Activated CD8-positive, alpha-beta memory T cell treated with anti-CD3 and anti-CD28 coated beads, Interleukin-2, amount 50 U/mL, for 1 hour (primary cell): ENCODE results near the gene CNTLN.
"Not testable (repeated sequence)": the region's sequence is repeated elsewhere in the genome, so short reads cannot be mapped to it uniquely, and the experiment has no call there.

Experiments
- DNase-seq: peaks from one replicate; pipeline ENCODE4 v3.0.0-alpha.2; 2020; ENCODE audit errors: extremely low read depth

Gene CNTLN

DNA sequence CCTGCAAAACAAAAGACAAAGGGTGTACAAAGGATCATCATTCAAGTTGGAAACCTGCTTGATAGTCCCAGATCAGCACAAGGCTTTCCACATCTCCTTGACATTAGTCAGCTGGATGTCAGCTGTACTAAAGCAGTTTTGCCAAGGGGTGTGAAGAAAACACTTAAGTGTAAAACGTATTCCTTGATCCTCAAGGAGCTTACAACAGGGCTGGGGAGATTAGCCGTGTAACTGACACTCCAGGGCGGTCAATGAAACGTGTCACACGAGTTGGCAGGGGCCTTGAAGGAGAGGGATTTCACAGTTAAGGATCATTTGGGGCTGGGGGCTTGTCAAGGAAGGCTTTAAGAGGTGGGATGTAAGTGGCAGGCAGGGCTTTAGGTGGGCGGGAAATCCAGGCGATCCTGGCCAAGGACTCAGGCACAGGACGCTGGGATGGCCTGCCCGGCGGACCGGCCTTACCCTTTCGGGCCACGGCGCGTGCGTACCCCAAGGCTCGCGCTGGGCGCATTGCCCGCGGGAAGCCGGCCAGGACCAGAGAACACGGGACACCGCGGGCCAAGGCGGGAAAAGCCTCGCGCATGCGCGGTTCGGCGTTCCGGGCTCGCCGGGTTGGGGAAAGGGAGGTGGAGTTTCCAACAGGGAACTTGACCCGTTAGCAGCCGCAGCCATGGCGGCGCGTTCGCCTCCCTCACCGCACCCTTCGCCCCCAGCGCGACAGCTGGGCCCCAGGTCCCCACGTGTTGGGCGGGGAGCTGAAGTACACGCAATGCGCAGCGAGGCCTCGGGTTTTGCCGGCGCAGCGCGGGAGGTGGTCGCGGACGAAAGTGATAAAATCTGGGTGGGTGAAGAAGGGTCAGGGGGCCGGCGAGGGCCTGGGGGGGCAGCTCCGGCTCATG, at the start of gene CNTLN:
TSS of gene CNTLN (plus strand) at position 645 of the 899 bp plus-strand sequence. CDS start at position 671, 26 bp downstream.
- DNase-seq, result no peak

DNA sequence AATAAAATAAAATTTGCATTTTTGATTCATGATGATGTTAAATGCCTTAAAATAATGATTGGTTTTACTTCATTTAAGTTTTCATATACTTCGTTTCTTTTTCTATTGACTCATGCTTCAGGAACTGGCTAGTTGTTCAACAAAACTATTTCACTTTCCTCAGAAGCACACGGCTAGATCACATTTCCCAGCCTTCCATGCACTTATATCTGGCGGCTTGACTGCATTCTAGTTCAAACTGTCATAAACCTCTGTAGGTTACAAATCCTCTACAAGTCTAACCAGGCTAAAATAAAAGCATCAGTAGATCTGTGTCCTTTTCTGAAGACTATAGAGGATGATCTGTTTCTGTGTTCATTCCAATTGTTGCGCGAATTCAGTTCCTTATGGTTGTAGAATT, 46.3 kb upstream of the CNTLN start:
- no peak for DNase-seq

GRCh38 chr9:17090041-17090440, 44.8 kb upstream of the CNTLN start:
- no peak for DNase-seq

DNA sequence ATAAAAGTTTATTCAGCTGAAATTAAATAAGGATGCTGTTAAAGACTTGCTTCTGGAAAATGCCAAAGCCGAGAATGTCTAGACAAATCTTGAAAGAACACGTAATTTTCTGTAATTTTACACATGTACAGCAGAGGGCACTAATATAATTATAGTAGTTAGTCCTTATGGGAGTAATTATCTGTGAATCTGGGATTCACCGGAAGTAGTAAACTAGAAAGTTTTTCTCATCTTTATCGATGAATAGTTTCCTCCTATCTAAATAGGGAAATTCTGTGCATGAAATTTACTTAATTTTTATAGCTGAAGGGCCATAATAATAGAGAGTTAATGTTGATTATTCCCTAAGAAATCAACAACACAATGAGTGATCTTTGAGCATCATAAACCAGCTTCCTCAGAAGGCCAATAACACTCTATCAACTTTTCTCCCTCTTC, 18.4 kb upstream of the CNTLN start:
- no peak for DNase-seq

DNA sequence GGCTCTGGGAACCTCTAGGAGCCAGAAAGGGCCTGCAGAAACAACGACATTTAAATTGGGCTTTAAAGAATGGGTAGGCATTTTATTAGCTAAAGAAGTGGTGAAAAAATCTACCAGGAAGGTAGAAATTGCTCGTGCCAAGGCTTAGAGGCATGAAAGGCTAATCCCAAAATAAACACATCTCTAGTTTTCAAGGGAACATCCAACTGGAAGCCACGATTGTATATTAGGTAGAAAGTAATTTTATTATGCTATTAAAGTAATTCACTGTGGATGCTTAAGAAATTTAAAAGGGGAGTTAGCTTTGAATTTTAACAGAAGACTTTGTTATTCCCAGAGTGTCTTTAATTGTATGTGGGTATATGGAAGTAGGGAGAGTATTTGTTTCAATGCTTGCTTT, 17.5 kb upstream of the CNTLN start:
- no peak for DNase-seq

DNA sequence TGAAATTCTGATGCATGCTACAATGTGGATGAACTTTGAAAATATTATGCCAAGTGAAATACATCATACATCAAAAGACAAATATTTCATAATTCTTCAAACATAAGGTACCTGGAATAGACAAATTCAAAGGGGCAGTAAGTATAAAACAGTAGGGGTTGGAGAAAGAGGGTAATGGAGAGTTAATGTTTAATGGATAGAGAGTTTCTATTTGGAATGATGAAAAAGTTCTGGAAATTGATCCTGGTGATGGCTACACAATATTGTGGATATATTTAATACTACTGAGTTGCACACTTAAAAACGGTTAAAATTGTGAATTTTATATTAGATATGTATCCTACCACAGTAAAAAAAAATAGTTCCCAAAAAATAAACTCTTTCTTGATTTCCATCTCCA, 14.6 kb upstream of the CNTLN start:
- no peak for DNase-seq

- DNase-seq, result no peak
These were observed 13.6 kb upstream of the CNTLN start for GRCh38 chr9:17121264-17121663.

- no peak for DNase-seq
These were observed 4.5 kb upstream of the CNTLN start for GRCh38 chr9:17130291-17130690.

DNA sequence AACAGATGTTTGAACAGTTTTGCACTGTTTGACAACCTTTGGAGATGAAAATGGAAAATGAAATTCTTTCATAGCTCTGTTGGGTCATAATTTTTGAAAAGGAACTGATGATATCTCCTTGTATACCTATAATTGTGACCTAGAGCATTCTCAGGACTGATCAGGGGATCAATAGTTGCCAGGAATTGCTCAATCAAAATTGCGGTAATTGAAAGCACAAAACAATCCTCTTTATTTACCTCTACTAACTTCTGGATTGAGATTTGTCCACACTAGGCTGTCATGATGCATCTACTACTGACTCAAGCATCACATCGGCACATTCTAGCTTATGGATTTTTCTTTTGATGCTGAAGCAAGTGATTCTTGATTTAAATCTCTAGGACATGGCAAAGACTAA, 4.1 kb upstream of the CNTLN start:
- DNase-seq, result no peak

DNA sequence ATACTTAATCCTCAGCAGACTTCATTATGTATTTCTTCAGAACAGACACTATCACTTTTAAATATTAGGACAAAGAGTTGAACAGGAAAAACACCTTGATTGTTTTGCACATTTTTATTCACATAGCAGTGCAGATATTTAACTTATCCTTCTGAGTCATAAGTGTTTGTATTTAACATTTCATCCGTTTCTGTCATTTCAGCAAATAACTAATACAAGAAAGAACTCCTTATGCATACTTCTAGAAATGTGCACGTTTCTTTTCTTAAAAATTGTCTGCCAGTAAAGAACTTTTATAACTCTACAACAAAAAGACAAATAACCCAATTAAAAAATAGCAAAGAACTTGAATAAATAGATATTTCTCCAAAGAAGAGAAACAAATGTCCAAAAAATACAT, 3.3 kb upstream of the CNTLN start:
- no peak for DNase-seq

DNA sequence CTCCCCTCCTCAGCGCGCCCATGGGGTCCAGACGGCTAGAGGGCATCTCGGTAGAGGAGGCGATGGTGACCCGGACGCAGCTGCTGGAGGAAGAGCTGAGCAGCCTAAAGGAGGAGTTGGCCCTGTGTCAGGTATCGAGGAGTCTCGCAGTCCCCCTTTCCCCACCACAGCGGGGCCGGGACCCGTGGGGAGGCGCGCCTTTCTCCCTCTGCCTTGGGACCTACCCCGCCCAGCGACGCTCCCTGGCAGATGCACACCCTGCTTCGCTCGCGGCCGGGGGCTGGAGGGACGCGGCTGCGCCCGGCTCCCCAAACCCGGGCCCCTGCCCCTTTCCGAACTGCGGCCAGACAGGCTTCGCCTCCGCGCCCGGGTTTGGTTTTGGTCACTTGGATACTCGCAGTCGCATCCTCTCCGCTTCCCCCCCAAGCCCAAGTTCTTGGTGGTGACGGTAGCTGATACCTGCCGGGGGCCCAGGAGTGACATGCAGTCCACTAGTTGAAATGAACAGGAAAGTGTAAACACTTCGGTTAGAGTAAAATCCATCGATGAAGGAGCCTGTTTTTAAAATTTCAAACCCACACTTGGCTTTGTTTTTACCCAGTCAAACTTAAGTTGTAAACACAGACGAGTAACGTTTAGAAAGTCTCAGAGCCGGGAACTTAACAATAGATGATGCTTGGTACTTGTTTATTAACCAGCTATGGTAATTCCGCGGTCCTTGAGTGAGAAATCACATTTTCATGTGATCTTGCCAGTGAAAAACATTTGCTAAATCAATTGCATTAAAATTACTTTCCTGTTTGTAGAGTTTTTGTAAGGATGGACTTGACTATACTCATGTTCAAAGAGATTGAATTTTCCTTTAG, 688 bp downstream of the CNTLN start:
- no peak for DNase-seq

DNA sequence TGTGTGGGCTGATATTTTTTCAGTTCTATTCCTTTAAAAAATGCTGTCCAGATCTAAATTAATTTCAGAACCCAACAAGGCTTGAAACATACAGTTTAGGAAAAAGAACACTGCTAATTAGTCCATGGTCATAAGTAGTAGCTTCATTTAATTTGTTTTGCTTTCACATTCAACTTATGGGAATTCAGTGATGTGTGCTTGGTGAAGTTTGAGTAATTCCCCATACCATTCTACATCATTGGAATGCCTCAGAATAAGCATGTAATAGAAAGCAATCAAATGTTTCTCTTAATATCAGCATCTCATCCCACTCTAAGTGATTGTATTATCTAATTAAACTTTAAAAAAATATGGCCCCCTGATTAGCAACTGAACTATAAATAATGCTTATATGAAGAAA, 2.7 kb downstream of the CNTLN start:
- no peak for DNase-seq

- no peak for DNase-seq
These were observed 3.7 kb downstream of the CNTLN start for GRCh38 chr9:17138503-17138902.

DNA sequence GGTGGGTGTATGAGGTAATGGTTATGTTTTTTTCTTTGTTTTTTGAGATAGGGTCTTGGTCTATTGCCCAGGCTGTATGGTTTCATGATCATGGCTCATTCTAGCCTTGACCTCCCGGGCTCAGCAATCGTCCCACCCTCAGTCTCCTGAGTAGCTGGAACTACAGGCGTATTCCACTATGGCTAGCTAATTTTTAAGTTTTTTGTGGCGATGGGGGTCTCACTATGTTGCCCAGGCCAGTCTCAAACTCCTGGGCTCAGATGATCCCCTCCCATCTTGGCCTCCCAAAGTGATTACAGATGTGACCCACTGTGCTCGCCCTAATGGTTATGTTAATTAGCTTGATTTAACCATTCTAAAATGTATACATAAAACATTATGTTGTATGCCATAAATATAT, 5.6 kb downstream of the CNTLN start:
- no peak for DNase-seq

- DNase-seq, result no peak
These were observed 13.5 kb downstream of the CNTLN start for GRCh38 chr9:17148324-17148723.

DNA sequence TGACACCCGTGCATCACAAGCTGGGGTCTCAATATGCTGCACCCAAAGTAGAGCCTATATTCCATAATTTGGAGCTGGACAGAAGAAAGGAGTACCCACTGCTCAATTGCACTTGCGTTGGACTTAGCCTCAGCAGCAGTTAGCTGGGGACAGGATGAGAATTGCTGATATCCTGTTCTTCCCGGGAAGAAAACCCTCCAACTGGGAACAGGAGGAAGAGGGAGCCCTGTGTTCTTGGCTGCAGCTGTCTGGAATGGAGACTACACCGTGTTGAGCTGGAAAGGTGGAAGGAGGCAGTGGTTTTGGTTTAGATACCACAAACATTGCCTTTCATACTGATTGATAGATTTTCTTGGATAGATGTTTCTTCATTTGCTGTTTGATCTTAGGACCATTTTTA, 24.6 kb downstream of the CNTLN start:
- DNase-seq, result no peak

- no peak for DNase-seq
These were observed 25.5 kb downstream of the CNTLN start for GRCh38 chr9:17160327-17160726.

DNA sequence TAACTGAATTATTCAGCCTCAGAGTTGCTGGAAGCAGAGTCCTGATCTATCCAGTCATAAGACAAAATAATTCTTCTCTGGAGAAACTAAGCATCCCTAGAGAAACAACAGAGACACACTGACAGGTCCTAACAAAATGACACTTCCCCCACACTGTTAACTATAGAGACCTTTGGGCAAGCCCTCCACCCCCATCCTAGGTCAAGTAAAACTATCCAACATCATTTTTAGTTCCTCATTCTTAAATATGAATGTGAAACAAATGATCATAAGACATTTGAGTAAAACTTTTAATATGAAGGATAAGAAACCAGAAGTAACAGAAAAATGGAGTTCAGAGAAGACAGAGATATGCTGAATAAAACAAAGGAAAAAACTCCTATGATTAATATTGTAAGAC, 30.9 kb downstream of the CNTLN start:
- no peak for DNase-seq

DNA sequence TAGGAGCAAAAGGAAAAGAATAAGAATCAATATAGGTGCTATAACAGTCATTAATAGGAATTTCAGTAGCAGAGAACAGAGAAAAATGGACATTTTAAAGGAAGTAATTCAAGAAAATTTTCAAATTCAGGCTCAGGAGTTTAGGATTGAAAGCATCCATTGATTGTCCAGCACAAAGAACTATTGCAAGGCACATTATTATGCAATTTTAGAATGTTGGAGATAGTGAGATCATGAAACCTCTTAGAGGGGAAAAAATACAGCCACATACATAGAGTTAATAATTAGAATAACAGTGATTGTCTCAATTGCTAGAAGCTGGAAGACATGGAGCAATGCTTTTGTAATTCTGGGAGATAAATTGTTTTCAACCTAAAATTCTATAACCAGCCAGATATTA, 31.5 kb downstream of the CNTLN start:
- DNase-seq, result no peak

GRCh38 chr9:17171309-17172094, 36.7 kb downstream of the CNTLN start:
- no peak for DNase-seq

DNA sequence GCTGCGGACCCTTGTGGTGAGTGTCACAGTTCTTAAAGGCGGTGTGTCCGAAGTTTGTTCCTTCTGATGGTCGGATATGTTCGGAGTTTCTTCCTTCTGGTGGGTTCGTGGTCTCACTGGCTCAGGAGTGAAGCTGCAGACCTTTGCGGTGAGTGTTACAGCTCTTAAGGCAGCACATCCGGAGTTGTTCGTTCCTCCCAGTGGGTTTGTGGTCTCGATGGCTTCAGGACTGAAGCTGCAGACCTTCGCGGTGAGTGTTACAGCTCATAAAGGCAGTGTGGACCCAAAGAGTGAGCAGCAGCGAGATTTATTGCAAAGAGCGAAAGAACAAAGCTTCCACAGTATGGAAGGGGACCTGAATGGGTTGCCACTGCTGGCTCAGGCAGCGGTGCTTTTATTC, 42.7 kb downstream of the CNTLN start:
- DNase-seq, result not testable (repeated sequence)

DNA sequence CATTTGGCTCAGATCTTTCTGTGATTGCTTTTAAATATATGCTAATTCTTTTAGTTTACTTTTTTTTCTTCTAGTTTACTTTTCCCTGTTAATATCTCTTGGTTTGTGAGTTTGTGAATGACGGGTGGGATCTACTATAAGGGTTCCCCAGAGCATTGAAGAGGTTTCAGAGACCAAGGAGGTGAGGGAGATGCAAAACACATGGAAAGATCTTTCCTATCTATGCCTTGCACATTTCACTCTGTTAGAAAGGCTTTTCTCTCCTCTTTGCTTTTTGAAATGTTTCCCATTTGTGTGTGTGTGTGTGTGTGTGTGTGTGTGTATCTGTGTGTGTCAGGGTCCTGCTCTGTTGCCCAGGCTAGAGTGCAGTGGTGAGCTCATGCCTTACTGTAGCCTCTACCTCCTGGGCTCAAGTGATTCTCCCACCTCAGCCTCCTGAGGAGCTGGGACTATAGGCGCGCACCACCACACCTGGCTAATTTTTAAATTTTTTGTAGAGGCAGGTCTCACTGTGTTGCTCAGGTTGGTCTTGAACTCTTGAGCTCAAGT, 50.7 kb downstream of the CNTLN start:
- DNase-seq, result no peak
